ENCODE data around the gene ZDHHC8. TPM values are rescaled to one million over a fixed set of nuclear protein-coding genes. Genes with fewer than 3 reads are reported as not detected.

ZDHHC8 gene
- total RNA-seq, 2 experiments from 2014 or later: 44.5 to 44.8 TPM

GRCh38 chr22:20088263-20088648, 43.3 kb upstream of the ZDHHC8 start:
- DNase-seq: no peak
- no peak overlapping the region for H3K4me3 Mint-ChIP-seq
- ATAC-seq: no peak
- ChIA-PET POLR2A (interaction anchor here (0.6 to 1.1 kb wide), 2 partner anchors 30 to 42 kb away, joined by 3 read pairs; no protein-coding TSS in a partner anchor), CTCF (interaction anchor here (1.3 kb wide), 1 partner anchor 41 kb away, joined by 3 read pairs; no protein-coding TSS in a partner anchor)
- no peak overlapping the region for H3K27ac Mint-ChIP-seq
- H3K36me3 Mint-ChIP-seq (ENCODE audit: low read depth): peaks cover 66% of the 10 kb centered on the region
- peaks cover 77% of the 10 kb centered on the region for H3K4me1 Mint-ChIP-seq (ENCODE audit: low read depth)
- H3K27me3 Mint-ChIP-seq: no peaks in the 10 kb centered on the region
- intact Hi-C loops (cut with micrococcal nuclease): no loop called here
- H3K9me3 Mint-ChIP-seq: no peaks in the 10 kb centered on the region
- no peak for TF ChIP-seq CTCF (IDR thresholded peaks at IDR 0.05)

GRCh38 chr22:20089226-20089976, 42.2 kb upstream of the ZDHHC8 start:
- no peak for ATAC-seq
- peaks cover 78% of the 10 kb centered on the region for H3K4me1 Mint-ChIP-seq (ENCODE audit: low read depth)
- DNase-seq: no peak
- peaks cover 78% of the 10 kb centered on the region for H3K36me3 Mint-ChIP-seq (ENCODE audit: low read depth)
- H3K27me3 Mint-ChIP-seq: no peaks in the 10 kb centered on the region
- no peak overlapping the region for H3K27ac Mint-ChIP-seq
- CTCF ChIA-PET: interaction anchor here (1.3 kb wide), 1 partner anchor 40 kb away, joined by 3 read pairs; no protein-coding TSS in a partner anchor
- POLR2A ChIA-PET: interaction anchor here (0.6 to 1.0 kb wide), 3 partner anchors 21 to 245 kb away, joined by 3 read pairs; no protein-coding TSS in a partner anchor
- H3K4me3 Mint-ChIP-seq: no peak overlapping the region
- intact Hi-C loops (cut with micrococcal nuclease): no loop called here
- H3K9me3 Mint-ChIP-seq: no peaks in the 10 kb centered on the region
- TF ChIP-seq CTCF (IDR thresholded peaks at IDR 0.05): no peak

- Mint-ChIP-seq H3K27me3 (no peaks in the 10 kb centered on the region), H3K9me3 (no peaks in the 10 kb centered on the region), H3K4me3 (no peak overlapping the region), H3K36me3 (ENCODE audit: low read depth) (peaks cover 83% of the 10 kb centered on the region), H3K27ac (peak overlapping the region; percentile 72), H3K4me1 (ENCODE audit: low read depth) (peaks cover 78% of the 10 kb centered on the region)
- ATAC-seq (no peak), DNase-seq (no peak)
- TF ChIP-seq CTCF (IDR thresholded peaks at IDR 0.05): no peak
- ChIA-PET CTCF (interaction anchor here (0.6 to 2.5 kb wide), 2 partner anchors 10 to 21 kb away, joined by 4 to 11 read pairs; no protein-coding TSS in a partner anchor), POLR2A (interaction anchor here (0.6 to 2.0 kb wide), 7 partner anchors 9 to 246 kb away, joined by 3 to 6 read pairs (median 3); no protein-coding TSS in a partner anchor)
- intact Hi-C loops (cut with micrococcal nuclease): no loop called here
Measured at GRCh38 chr22:20089977-20090729, 41.5 kb upstream of the ZDHHC8 start.

GRCh38 chr22:20090730-20091240, 40.8 kb upstream of the ZDHHC8 start:
- CTCF ChIA-PET: interaction anchor here (0.6 to 2.5 kb wide), 2 partner anchors 10 to 20 kb away, joined by 4 to 11 read pairs; no protein-coding TSS in a partner anchor
- Mint-ChIP-seq H3K27ac (peak overlapping the region; percentile 72), H3K9me3 (no peaks in the 10 kb centered on the region), H3K27me3 (no peaks in the 10 kb centered on the region), H3K4me3 (peak overlapping the region; percentile 11), H3K36me3 (ENCODE audit: low read depth) (peaks cover 86% of the 10 kb centered on the region), H3K4me1 (ENCODE audit: low read depth) (peaks cover 81% of the 10 kb centered on the region)
- DNase-seq: peak; percentile 30
- peak; percentile 43 for ATAC-seq
- POLR2A ChIA-PET: interaction anchor here (0.9 to 2.0 kb wide), 8 partner anchors 9 to 133 kb away, joined by 3 to 6 read pairs (median 3); partner anchors contain the start of gene RANBP1
- TF ChIP-seq CTCF (IDR thresholded peaks at IDR 0.05): no peak
- intact Hi-C loops (cut with micrococcal nuclease): no loop called here
